Activated naive CD4-positive, alpha-beta T cell treated with anti-CD3 and anti-CD28 coated beads, Interleukin-2, amount 50 U/mL, for 72 hours (primary cell): Measurements from ENCODE around the gene KRT86. TPM values are rescaled to one million over a fixed set of nuclear protein-coding genes. Genes with fewer than 3 reads are reported as not detected.
A peak's percentile ranks its signal among the peaks of the same experiment; 100 is the strongest.
"Not testable (repeated sequence)": the region's sequence is repeated elsewhere in the genome, so short reads cannot be mapped to it uniquely, and the experiment has no call there.

Experiments used
- ATAC-seq, 2 donors: fragments of 150-1000 bp; cut with Tn5 transposase; 2 replicates each; pipeline ENCODE4 v1.10.0; 2021; ENCODE audit warnings: mild to moderate bottlenecking in 2 of 2, moderate library complexity in 2 of 2
- DNase-seq, 2 donors: peaks; one replicate each; pipeline ENCODE4 v3.0.0; 2021 to 2022; ENCODE audit warnings: low spot score in 2 of 2
- H3K27ac Mint-ChIP-seq, 2 donors: one replicate each; pipeline ENCODE4 v1.8.0; 2022; ENCODE audit warnings: mild to moderate bottlenecking in 2 of 2, mixed read lengths in 2 of 2
- H3K36me3 Mint-ChIP-seq, 2 donors: one replicate each; pipeline ENCODE4 v1.8.0; 2022; ENCODE audit warnings: mixed read lengths in 2 of 2
- H3K9me3 Mint-ChIP-seq, 2 donors: one replicate each; pipeline ENCODE4 v1.8.0; 2022; ENCODE audit warnings: mixed read lengths in 2 of 2
- total RNA-seq, 2 donors: library from RNA; stranded (reverse); gene quantifications; one replicate each; pipeline ENCODE4 v1.2.3, GENCODE V29; 2022

Gene KRT86
- total RNA-seq, 2 donors from 2014 or later, result 0.37 TPM; not detected in 1

GRCh38 chr12:52235822-52236361 is 38.6 kb upstream of the KRT86 start:
- DNase-seq, result no peak
- peak overlapping the region in 1 of 2 donors; percentile 31 for H3K27ac Mint-ChIP-seq
- ATAC-seq, result no peak
- no peaks in the 10 kb centered on the region for H3K9me3 Mint-ChIP-seq
- H3K36me3 Mint-ChIP-seq, result no peaks in the 10 kb centered on the region

GRCh38 chr12:52236386-52237050 is 37.9 kb upstream of the KRT86 start:
- no peaks in the 10 kb centered on the region for H3K9me3 Mint-ChIP-seq
- DNase-seq (no peak), ATAC-seq (no peak)
- H3K27ac Mint-ChIP-seq, result no peak overlapping the region
- no peaks in the 10 kb centered on the region for H3K36me3 Mint-ChIP-seq

GRCh38 chr12:52238207-52238840 is 36.1 kb upstream of the KRT86 start:
- Mint-ChIP-seq H3K27ac (peak overlapping the region in 1 of 2 donors; percentile 60), H3K9me3 (no peaks in the 10 kb centered on the region), H3K36me3 (no peaks in the 10 kb centered on the region)
- ATAC-seq (no peak), DNase-seq (no peak)

DNA sequence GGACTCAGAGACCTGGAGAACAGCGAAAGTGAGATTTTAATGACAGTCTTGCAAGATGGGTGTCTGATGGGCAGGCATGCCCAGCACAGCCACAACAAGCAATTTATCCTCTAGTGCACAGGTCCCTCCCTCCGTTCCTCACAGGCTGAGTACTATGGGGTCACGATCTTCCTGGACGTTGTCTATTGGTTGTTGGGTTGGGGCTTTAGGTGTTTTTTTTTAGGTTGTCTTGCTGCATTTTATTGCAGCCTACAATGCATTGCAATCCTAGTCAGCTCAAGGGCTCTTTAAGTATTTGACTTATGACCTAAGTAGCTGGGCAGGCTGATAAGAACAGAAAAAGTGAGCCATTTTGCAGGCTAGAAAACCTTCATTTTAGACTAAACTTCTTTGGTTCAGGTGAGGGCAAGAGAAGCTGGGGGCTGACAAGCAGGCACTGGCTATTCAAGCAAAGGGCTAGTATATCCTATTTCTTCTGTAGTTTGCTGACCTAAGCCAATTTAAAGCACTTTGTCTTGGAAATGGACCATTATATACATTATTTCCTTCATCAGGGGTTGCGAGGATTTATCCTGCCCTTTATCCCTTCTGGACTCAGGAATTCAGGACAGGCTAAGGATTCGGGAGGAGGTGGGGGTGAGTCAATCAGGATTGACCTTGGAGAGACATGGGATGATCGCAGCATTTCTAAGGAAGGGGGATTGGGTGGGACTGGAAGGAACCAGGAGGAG is 35.4 kb upstream of the KRT86 start:
- Mint-ChIP-seq H3K36me3 (peaks cover 0 to 6% of the 10 kb centered on the region in 2 donors), H3K27ac (peak overlapping the region in 1 of 2 donors; percentile 60), H3K9me3 (no peaks in the 10 kb centered on the region)
- no peak for ATAC-seq
- no peak for DNase-seq

GRCh38 chr12:52239767-52240166 is 34.7 kb upstream of the KRT86 start:
- Mint-ChIP-seq H3K36me3 (peaks cover 0 to 9% of the 10 kb centered on the region in 2 donors), H3K27ac (no peak overlapping the region), H3K9me3 (no peaks in the 10 kb centered on the region)
- DNase-seq (no peak), ATAC-seq (no peak)

- ATAC-seq, H3K27ac Mint-ChIP-seq, H3K9me3 Mint-ChIP-seq, H3K36me3 Mint-ChIP-seq, DNase-seq: not testable (repeated sequence)
These were observed 34.2 kb upstream of the KRT86 start for GRCh38 chr12:52240247-52240646.

DNA sequence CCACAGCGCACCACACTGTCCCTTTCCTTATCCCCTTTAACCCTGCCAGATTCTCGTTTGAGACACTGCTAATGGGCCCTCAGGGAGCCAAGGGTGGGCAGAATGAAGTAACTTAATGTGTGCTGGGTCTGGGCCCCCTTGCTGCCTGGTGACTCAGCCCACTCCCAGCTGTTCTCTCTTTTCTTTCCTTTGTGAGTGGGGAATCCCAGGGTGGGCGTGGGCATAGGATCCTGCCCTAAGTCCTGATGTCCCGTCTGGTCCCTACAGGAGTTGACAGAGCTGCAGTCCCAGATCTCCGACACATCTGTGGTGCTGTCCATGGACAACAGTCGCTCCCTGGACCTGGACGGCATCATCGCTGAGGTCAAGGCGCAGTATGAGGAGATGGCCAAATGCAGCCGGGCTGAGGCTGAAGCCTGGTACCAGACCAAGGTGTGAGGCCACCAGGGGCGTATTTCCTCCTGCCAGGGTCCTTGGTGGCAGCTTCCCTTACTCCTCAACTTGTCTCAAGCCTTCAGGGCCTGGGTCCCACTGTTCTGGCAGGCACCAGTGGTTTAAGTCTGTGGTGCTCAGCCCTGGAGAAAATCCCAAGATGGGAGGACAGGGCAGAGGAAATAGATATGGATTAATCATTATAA is 33.1 kb upstream of the KRT86 start:
- DNase-seq (no peak), ATAC-seq (no peak)
- peaks cover 0 to 9% of the 10 kb centered on the region in 2 donors for H3K36me3 Mint-ChIP-seq
- H3K9me3 Mint-ChIP-seq, result no peaks in the 10 kb centered on the region
- H3K27ac Mint-ChIP-seq, result no peak overlapping the region

DNA sequence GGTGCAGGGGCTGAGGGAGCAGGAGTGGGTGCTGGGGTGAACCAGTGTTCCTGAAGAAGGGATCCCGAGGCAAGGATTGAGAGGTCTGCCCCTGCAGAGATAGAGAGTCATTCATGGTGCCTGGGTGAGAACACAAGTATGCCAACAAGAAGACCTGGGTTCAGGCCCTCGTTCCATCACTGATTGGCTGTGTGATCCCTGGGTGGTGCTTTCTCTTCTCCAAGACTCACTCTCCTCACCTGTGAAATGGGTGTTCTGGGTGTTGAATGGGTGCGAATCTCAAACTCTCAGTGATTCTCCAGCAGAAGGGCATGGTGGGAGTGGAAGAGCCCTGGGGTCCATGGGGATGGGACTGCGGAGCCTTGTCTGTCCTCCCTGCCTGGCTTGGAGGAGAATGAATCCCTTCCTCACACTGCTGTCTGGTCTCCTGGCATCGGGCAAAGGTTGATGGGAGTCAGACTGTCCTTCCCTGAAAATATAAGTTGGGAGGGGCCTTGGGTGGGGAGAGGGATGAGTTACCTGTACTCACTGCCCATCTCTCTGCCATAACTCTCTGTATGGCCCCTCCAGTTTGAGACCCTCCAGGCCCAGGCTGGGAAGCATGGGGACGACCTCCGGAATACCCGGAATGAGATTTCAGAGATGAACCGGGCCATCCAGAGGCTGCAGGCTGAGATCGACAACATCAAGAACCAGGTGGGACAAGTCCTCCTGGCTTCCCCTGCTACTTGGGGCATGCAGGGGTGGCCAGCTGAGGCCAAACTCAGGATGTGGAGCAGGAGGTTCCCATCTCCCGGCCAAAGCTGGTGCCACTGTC is 31.8 kb upstream of the KRT86 start:
- no peak overlapping the region for H3K27ac Mint-ChIP-seq
- no peaks in the 10 kb centered on the region for H3K9me3 Mint-ChIP-seq
- ATAC-seq (no peak), DNase-seq (no peak)
- peaks cover 0 to 9% of the 10 kb centered on the region in 2 donors for H3K36me3 Mint-ChIP-seq

DNA sequence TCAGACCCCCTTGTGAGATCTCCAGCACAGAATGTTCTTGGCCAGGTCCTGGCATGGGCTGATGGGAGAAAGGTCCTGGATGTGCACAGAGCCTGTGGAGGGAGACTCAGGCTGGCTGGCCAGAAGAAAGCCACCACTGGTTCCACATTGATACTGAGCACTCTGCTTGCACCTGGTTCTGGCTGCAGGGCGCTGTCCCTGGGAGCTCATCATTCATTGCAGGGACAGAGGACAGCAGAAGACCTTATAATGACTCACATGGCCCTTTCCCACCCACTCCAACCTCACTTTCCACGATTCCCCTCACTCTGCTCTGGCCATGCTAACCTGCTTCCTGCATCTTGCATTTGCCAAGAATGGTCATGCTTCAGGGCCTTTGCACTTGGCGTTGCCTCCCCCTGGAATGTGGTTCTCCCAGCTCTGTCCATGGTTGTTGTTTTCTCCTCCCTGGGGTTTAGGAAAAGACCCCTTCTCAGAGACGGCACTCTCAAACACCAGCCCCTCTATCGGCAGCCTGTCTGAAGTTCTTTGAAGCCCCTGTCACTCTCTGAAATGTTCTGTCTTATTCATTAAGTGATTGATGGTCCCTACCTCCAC is 31.1 kb upstream of the KRT86 start:
- no peaks in the 10 kb centered on the region for H3K9me3 Mint-ChIP-seq
- DNase-seq (no peak), ATAC-seq (no peak)
- H3K36me3 Mint-ChIP-seq, result peaks cover 0 to 9% of the 10 kb centered on the region in 2 donors
- H3K27ac Mint-ChIP-seq, result peak overlapping the region; percentile 81 to 92

GRCh38 chr12:52243856-52244614 is 30.4 kb upstream of the KRT86 start:
- H3K36me3 Mint-ChIP-seq, result peaks cover 0 to 9% of the 10 kb centered on the region in 2 donors
- ATAC-seq, result peak; percentile 98
- H3K27ac Mint-ChIP-seq, result peak overlapping the region; percentile 81 to 92
- DNase-seq, result peak; percentile 70 to 84
- no peaks in the 10 kb centered on the region for H3K9me3 Mint-ChIP-seq

DNA sequence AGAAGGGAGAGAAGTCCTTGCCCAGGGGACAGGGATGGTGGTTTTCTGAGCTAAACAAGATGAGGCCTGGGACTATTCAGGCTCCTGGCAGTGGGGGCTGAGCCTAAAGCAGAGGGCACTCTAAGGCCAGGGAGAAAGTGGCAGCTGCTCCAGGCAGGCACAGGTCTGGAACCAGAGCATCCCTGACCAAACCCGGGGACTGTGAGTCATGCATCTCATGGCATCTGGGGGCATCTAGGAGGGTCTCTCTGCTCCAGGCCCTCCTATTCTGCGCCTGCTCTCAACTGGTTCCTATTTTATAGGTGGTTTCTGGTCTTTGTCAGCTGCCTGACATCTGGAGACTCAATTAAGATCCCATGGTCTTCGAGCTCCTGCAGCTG is 29.8 kb upstream of the KRT86 start:
- Mint-ChIP-seq H3K36me3 (peaks cover 0 to 11% of the 10 kb centered on the region in 2 donors), H3K9me3 (no peaks in the 10 kb centered on the region), H3K27ac (peak overlapping the region; percentile 81 to 92)
- DNase-seq, result no peak
- ATAC-seq, result peak in 1 of 2 donors; percentile 29

GRCh38 chr12:52245259-52245961 is 29.0 kb upstream of the KRT86 start:
- DNase-seq, result no peak
- Mint-ChIP-seq H3K27ac (peak overlapping the region in 1 of 2 donors; percentile 22), H3K36me3 (peaks cover 0 to 16% of the 10 kb centered on the region in 2 donors), H3K9me3 (no peaks in the 10 kb centered on the region)
- no peak for ATAC-seq

DNA sequence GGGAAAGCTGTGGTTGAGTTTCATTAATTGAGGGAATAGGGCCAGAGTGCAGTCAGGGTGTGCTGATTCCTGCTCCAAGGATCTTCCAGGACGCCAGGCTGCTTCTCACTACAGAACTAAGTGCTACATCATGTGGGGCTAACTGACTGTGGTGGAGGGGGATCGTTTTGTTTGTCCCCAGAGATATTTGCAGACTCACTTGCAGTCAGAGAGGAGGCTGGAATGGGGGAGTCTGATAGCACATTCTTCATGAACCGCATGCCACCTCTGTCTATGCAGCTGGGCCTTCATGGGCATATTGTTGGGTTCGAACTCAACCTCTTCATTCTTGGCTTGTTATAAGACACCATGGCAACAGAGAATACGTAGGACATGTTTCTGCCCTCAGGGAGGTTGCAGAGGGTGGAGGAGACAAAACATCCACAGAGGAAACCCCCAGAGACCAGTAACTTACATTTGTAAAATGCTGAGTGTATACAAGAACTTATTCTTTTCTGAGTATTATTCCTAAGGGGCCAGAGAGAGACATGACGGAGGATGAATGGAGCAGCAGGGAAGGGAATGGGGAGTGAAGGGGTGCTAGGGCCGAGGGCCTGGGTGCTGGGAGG is 28.4 kb upstream of the KRT86 start:
- Mint-ChIP-seq H3K36me3 (peaks cover 0 to 16% of the 10 kb centered on the region in 2 donors), H3K9me3 (no peaks in the 10 kb centered on the region), H3K27ac (peak overlapping the region in 1 of 2 donors; percentile 51)
- no peak for DNase-seq
- no peak for ATAC-seq
